NB4 (cell line): ENCODE measurements around the gene FCAMR.

Experiments
- CTCF ChIP-seq: IDR thresholded peaks from one replicate; pipeline ENCODE4 v1.5.1; 2012; ENCODE audit warnings: low read depth, low read length
- MAX ChIP-seq: IDR thresholded peaks from 2 replicates; pipeline ENCODE4 v1.6.1; 2011; ENCODE audit warnings: low read depth, low read length
- MYC ChIP-seq: IDR thresholded peaks from 2 replicates; pipeline ENCODE4 v1.6.1; 2011; ENCODE audit warnings: low read depth, low read length
- POLR2A ChIP-seq: IDR thresholded peaks from 2 replicates; pipeline ENCODE4 v1.6.1; 2011; ENCODE audit warnings: mild to moderate bottlenecking; ENCODE audit not compliant: insufficient read length; ENCODE audit errors: extremely low read depth

- TF ChIP-seq CTCF (no peak), POLR2A (no peak), MYC (no peak), MAX (no peak)
Observed at GRCh38 chr1:206986885-206987284, 16.6 kb upstream of the FCAMR start.
